Stimulated activated naive CD4-positive, alpha-beta T cell treated with Interleukin-2 at 50 U/mL for 16 hours (primary cell): ENCODE data around the gene SERPINI1.

ENCODE experiments used
- DNase-seq: peaks from one replicate; lab custom pipeline; 2025; lab: John Stamatoyannopoulos, UW

The SERPINI1 gene

GRCh38 chr3:167851749-167852148 is 116.2 kb downstream of the SERPINI1 start:
- DNase-seq: no peak

- no peak for DNase-seq
These were observed 116.7 kb downstream of the SERPINI1 start for GRCh38 chr3:167852216-167852615.

GRCh38 chr3:167854063-167854462 is 118.5 kb downstream of the SERPINI1 start:
- no peak for DNase-seq

GRCh38 chr3:167854846-167855245 is 119.3 kb downstream of the SERPINI1 start:
- DNase-seq: no peak

- no peak for DNase-seq
These were observed 119.8 kb downstream of the SERPINI1 start for GRCh38 chr3:167855306-167855705.

- DNase-seq: no peak
These were observed 123.3 kb downstream of the SERPINI1 start for GRCh38 chr3:167858865-167859264.

- no peak for DNase-seq
These were observed 124.1 kb downstream of the SERPINI1 start for GRCh38 chr3:167859610-167860009.

GRCh38 chr3:167861649-167862048 is 126.1 kb downstream of the SERPINI1 start:
- DNase-seq: no peak

GRCh38 chr3:167862104-167862730 is 126.7 kb downstream of the SERPINI1 start:
- no peak for DNase-seq

- no peak for DNase-seq
These were observed 128.5 kb downstream of the SERPINI1 start for GRCh38 chr3:167863811-167864551.

GRCh38 chr3:167864552-167864874 is 129.0 kb downstream of the SERPINI1 start:
- DNase-seq: no peak

GRCh38 chr3:167866331-167866730 is 130.8 kb downstream of the SERPINI1 start:
- DNase-seq: no peak

- DNase-seq: no peak
These were observed 132.5 kb downstream of the SERPINI1 start for GRCh38 chr3:167867981-167868380.

- no peak for DNase-seq
These were observed 134.7 kb downstream of the SERPINI1 start for GRCh38 chr3:167870181-167870580.

- no peak for DNase-seq
These were observed 135.2 kb downstream of the SERPINI1 start for GRCh38 chr3:167870759-167871158.

- no peak for DNase-seq
These were observed 136.5 kb downstream of the SERPINI1 start for GRCh38 chr3:167872032-167872431.

- no peak for DNase-seq
These were observed 137.4 kb downstream of the SERPINI1 start for GRCh38 chr3:167872941-167873340.

- DNase-seq: no peak
These were observed 139.3 kb downstream of the SERPINI1 start for GRCh38 chr3:167874671-167875372.
